ENCODE measurements around the gene SIGLEC8.

DNA sequence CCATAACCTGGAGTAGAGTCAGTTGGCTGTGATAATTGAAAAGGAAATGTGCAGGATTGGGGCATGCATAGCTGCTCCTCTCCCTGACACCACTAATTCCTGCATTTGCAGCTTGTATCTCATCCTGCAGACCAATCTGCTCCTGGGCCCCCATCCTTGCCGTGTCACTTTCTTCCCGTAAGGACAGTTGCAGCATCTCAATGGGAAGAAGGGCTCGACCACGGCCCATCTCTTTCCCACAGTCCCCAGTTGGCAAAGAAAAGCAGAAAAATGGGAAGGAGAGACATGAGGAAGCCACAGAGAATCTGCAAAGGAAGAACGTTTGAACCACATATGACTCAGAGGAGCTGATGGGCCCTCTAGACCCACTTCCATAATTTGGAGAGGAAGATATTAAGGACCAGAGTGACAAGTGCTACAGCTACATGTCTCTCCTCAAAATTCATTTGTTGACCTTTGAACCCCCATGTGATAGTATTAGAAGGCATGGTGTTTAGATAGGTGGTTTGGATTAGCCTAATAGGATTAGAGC lies 45.1 kb upstream of the SIGLEC8 start:
- TF ChIP-seq CTCF (conservative IDR thresholded peaks at IDR 0.05; ENCODE audit: low read length) (no peak), EZH2phosphoT487 (IDR thresholded peaks at IDR 0.05; ENCODE audit: borderline replicate concordance) (no peak)
